ENCODE measurements around the gene CEP350.
"Not testable (repeated sequence)": the region's sequence is repeated elsewhere in the genome, so short reads cannot be mapped to it uniquely, and the experiment has no call there.

The CEP350 gene

GRCh38 chr1:180123463-180123936 lies 168.9 kb downstream of the CEP350 start:
- in situ Hi-C loops (cut with HindIII; ENCODE audit: low pct_unique_long_range_greater_than_20kb, low sequenced_read_pairs): no loop called here
- TF ChIP-seq JUND (IDR thresholded peaks at IDR 0.05; ENCODE audit: low read depth): no peak
- DNase-seq (ENCODE audit: low read depth in 1 of 2, low spot score in 1 of 2): no peak

- no peak for TF ChIP-seq JUND (IDR thresholded peaks at IDR 0.05; ENCODE audit: low read depth)
- DNase-seq (ENCODE audit: low read depth in 1 of 2, low spot score in 1 of 2): no peak
- in situ Hi-C loops (cut with HindIII; ENCODE audit: low pct_unique_long_range_greater_than_20kb, low sequenced_read_pairs): no loop called here
These were observed 176.0 kb downstream of the CEP350 start for GRCh38 chr1:180130651-180131050.

- no peak for TF ChIP-seq JUND (IDR thresholded peaks at IDR 0.05; ENCODE audit: low read depth)
- in situ Hi-C loops (cut with HindIII; ENCODE audit: low pct_unique_long_range_greater_than_20kb, low sequenced_read_pairs): no loop called here
- no peak for DNase-seq (ENCODE audit: low read depth in 1 of 2, low spot score in 1 of 2)
These were observed 176.9 kb downstream of the CEP350 start for GRCh38 chr1:180131510-180131909.

- in situ Hi-C loops (cut with HindIII; ENCODE audit: low pct_unique_long_range_greater_than_20kb, low sequenced_read_pairs): no loop called here
- DNase-seq (ENCODE audit: low read depth in 1 of 2, low spot score in 1 of 2): no peak
- no peak for TF ChIP-seq JUND (IDR thresholded peaks at IDR 0.05; ENCODE audit: low read depth)
These were observed 178.6 kb downstream of the CEP350 start for GRCh38 chr1:180133193-180133592.

- DNase-seq (ENCODE audit: low read depth in 1 of 2, low spot score in 1 of 2); in situ Hi-C loops (cut with HindIII; ENCODE audit: low pct_unique_long_range_greater_than_20kb, low sequenced_read_pairs): not testable (repeated sequence)
These were observed 179.1 kb downstream of the CEP350 start for GRCh38 chr1:180133688-180134087.

GRCh38 chr1:180135535-180135934 lies 180.9 kb downstream of the CEP350 start:
- no peak for TF ChIP-seq JUND (IDR thresholded peaks at IDR 0.05; ENCODE audit: low read depth)
- in situ Hi-C loops (cut with HindIII; ENCODE audit: low pct_unique_long_range_greater_than_20kb, low sequenced_read_pairs): no loop called here
- DNase-seq (ENCODE audit: low read depth in 1 of 2, low spot score in 1 of 2): no peak

GRCh38 chr1:180136331-180136967 lies 181.8 kb downstream of the CEP350 start:
- TF ChIP-seq JUND (IDR thresholded peaks at IDR 0.05; ENCODE audit: low read depth): no peak
- no peak for DNase-seq (ENCODE audit: low read depth in 1 of 2, low spot score in 1 of 2)
- in situ Hi-C loops (cut with HindIII; ENCODE audit: low pct_unique_long_range_greater_than_20kb, low sequenced_read_pairs): no loop called here

GRCh38 chr1:180136968-180137356 lies 182.4 kb downstream of the CEP350 start:
- in situ Hi-C loops (cut with HindIII; ENCODE audit: low pct_unique_long_range_greater_than_20kb, low sequenced_read_pairs): no loop called here
- no peak for TF ChIP-seq JUND (IDR thresholded peaks at IDR 0.05; ENCODE audit: low read depth)
- DNase-seq (ENCODE audit: low read depth in 1 of 2, low spot score in 1 of 2): no peak

- TF ChIP-seq JUND (IDR thresholded peaks at IDR 0.05; ENCODE audit: low read depth): no peak
- no peak for DNase-seq (ENCODE audit: low read depth in 1 of 2, low spot score in 1 of 2)
- in situ Hi-C loops (cut with HindIII; ENCODE audit: low pct_unique_long_range_greater_than_20kb, low sequenced_read_pairs): no loop called here
These were observed 183.2 kb downstream of the CEP350 start for GRCh38 chr1:180137776-180138175.

- no peak for TF ChIP-seq JUND (IDR thresholded peaks at IDR 0.05; ENCODE audit: low read depth)
- DNase-seq (ENCODE audit: low read depth in 1 of 2, low spot score in 1 of 2): no peak
- in situ Hi-C loops (cut with HindIII; ENCODE audit: low pct_unique_long_range_greater_than_20kb, low sequenced_read_pairs): no loop called here
These were observed 186.8 kb downstream of the CEP350 start for GRCh38 chr1:180141381-180141934.

- TF ChIP-seq JUND (IDR thresholded peaks at IDR 0.05; ENCODE audit: low read depth): no peak
- no peak for DNase-seq (ENCODE audit: low read depth in 1 of 2, low spot score in 1 of 2)
- in situ Hi-C loops (cut with HindIII; ENCODE audit: low pct_unique_long_range_greater_than_20kb, low sequenced_read_pairs): no loop called here
These were observed 188.7 kb downstream of the CEP350 start for GRCh38 chr1:180143359-180143758.

GRCh38 chr1:180144659-180145357 lies 190.2 kb downstream of the CEP350 start:
- DNase-seq (ENCODE audit: low read depth in 1 of 2, low spot score in 1 of 2): no peak
- in situ Hi-C loops (cut with HindIII; ENCODE audit: low pct_unique_long_range_greater_than_20kb, low sequenced_read_pairs): no loop called here
- TF ChIP-seq JUND (IDR thresholded peaks at IDR 0.05; ENCODE audit: low read depth): no peak

- no peak for TF ChIP-seq JUND (IDR thresholded peaks at IDR 0.05; ENCODE audit: low read depth)
- DNase-seq (ENCODE audit: low read depth in 1 of 2, low spot score in 1 of 2): no peak
- in situ Hi-C loops (cut with HindIII; ENCODE audit: low pct_unique_long_range_greater_than_20kb, low sequenced_read_pairs): no loop called here
These were observed 190.8 kb downstream of the CEP350 start for GRCh38 chr1:180145446-180145845.
